Calu3 (cell line): ENCODE results near the gene ACAD8. TPM values are rescaled to one million over a fixed set of nuclear protein-coding genes. Genes with fewer than 3 reads are reported as not detected.

Source experiments
- BruUV-seq: library from RNA; stranded (reverse); fragments of 400-500 nt; replicated peaks from 2 replicates; lab custom pipeline; 2021; lab: Mats Ljungman, UMichigan
- CTCF ChIA-PET: fragments of 300-600 bp; sonication (Branson Sonifier 250); formaldehyde crosslinking; loops from one replicate; lab custom pipeline; 2022; ENCODE audit warnings: antibody characterized with exemption; lab: Charles Lee
- DNase-seq: peaks from one replicate; pipeline ENCODE4 v3.0.0; 2022
- H3K27ac Mint-ChIP-seq: one replicate; pipeline ENCODE4 v1.8.0; 2022; ENCODE audit warnings: mixed read lengths; ENCODE audit not compliant: unreplicated experiment
- H3K27me3 Mint-ChIP-seq: one replicate; pipeline ENCODE4 v1.8.0; 2022; ENCODE audit warnings: mixed read lengths; ENCODE audit not compliant: unreplicated experiment
- H3K36me3 Mint-ChIP-seq: one replicate; pipeline ENCODE4 v1.8.0; 2022; ENCODE audit warnings: mild to moderate bottlenecking, moderate library complexity, mixed read lengths; ENCODE audit not compliant: insufficient read depth, unreplicated experiment
- H3K4me1 Mint-ChIP-seq: one replicate; pipeline ENCODE4 v1.8.0; 2022; ENCODE audit warnings: mild to moderate bottlenecking, low read depth, mixed read lengths; ENCODE audit not compliant: unreplicated experiment
- H3K4me3 Mint-ChIP-seq: one replicate; pipeline ENCODE4 v1.8.0; 2022; ENCODE audit warnings: mild to moderate bottlenecking, low read depth, moderate library complexity, mixed read lengths; ENCODE audit not compliant: unreplicated experiment
- H3K9me3 Mint-ChIP-seq: one replicate; pipeline ENCODE4 v1.8.0; 2022; ENCODE audit warnings: low read depth, mixed read lengths; ENCODE audit not compliant: unreplicated experiment
- CTCF ChIP-seq: fragments of 200-600 bp; IDR thresholded peaks from one replicate; pipeline ENCODE4 v1.8.0; 2022; ENCODE audit warnings: antibody characterized with exemption; ENCODE audit not compliant: unreplicated experiment
- intact Hi-C: fragments of 100-400 bp; cut with micrococcal nuclease; formaldehyde crosslinking; loops from one replicate; pipeline ENCODE4 v1.10.0; 2022; ENCODE audit not compliant: unreplicated experiment
- total RNA-seq: library from RNA; stranded (reverse); gene quantifications from 2 replicates; pipeline ENCODE4 v1.2.3, GENCODE V29; 2022

The ACAD8 gene
- total RNA-seq, 1 experiment from 2014 or later: 21.0 TPM

GRCh38 chr11:134215836-134216235 is 37.5 kb upstream of the ACAD8 start:
- Mint-ChIP-seq H3K36me3 (peaks cover 21% of the 10 kb centered on the region), H3K4me3 (no peak overlapping the region), H3K27ac (no peak overlapping the region), H3K9me3 (no peaks in the 10 kb centered on the region), H3K4me1 (peaks cover 28% of the 10 kb centered on the region), H3K27me3 (no peaks in the 10 kb centered on the region)
- no peak for DNase-seq
- CTCF ChIA-PET: no interaction called here
- intact Hi-C loops: no loop called here
- TF ChIP-seq CTCF: no peak
- BruUV-seq: no TSS peak

- intact Hi-C loops: no loop called here
- H3K36me3 Mint-ChIP-seq: peaks cover 16% of the 10 kb centered on the region
- DNase-seq: no peak
- H3K27me3 Mint-ChIP-seq: no peaks in the 10 kb centered on the region
- H3K4me3 Mint-ChIP-seq: no peak overlapping the region
- CTCF ChIA-PET: no interaction called here
- no peak overlapping the region for H3K27ac Mint-ChIP-seq
- TF ChIP-seq CTCF: no peak
- BruUV-seq: no TSS peak
- H3K4me1 Mint-ChIP-seq: peaks cover 24% of the 10 kb centered on the region
- H3K9me3 Mint-ChIP-seq: no peaks in the 10 kb centered on the region
Measured at GRCh38 chr11:134216816-134217215, 36.6 kb upstream of the ACAD8 start.

GRCh38 chr11:134223121-134223520 is 30.2 kb upstream of the ACAD8 start:
- H3K36me3 Mint-ChIP-seq: peaks cover 46% of the 10 kb centered on the region
- no peak for TF ChIP-seq CTCF
- intact Hi-C loops: no loop called here
- peak overlapping the region; percentile 88 for H3K4me3 Mint-ChIP-seq
- CTCF ChIA-PET: no interaction called here
- no peaks in the 10 kb centered on the region for H3K27me3 Mint-ChIP-seq
- peak overlapping the region; percentile 81 for H3K27ac Mint-ChIP-seq
- DNase-seq: no peak
- TSS peak; percentile 59 for BruUV-seq
- peaks cover 52% of the 10 kb centered on the region for H3K4me1 Mint-ChIP-seq
- H3K9me3 Mint-ChIP-seq: no peaks in the 10 kb centered on the region

GRCh38 chr11:134223836-134224709 is 29.3 kb upstream of the ACAD8 start, which contains the start of the genes NCAPD3 and VPS26B:
Gene NCAPD3 (minus strand): TSS chr11:134223967. CDS start chr11:134223926, 41 bp downstream.
Gene VPS26B (plus strand): TSS chr11:134224671. CDS start chr11:134225123, 452 bp downstream.
- Mint-ChIP-seq H3K36me3 (peaks cover 36% of the 10 kb centered on the region), H3K4me1 (peaks cover 43% of the 10 kb centered on the region), H3K27me3 (no peaks in the 10 kb centered on the region), H3K9me3 (no peaks in the 10 kb centered on the region), H3K27ac (peak within 1 kb of the TSS; percentile 81), H3K4me3 (peak within 1 kb of the TSS; percentile 88)
- no TSS peak for BruUV-seq
- TF ChIP-seq CTCF: no peak
- intact Hi-C loops: no loop called here
- DNase-seq: peak; percentile 94
- CTCF ChIA-PET: interaction anchor here (0.5 to 0.7 kb wide), 4 partner anchors 17 to 257 kb away, joined by 3 to 4 read pairs (median 3); no protein-coding TSS in a partner anchor
